Measurements from ENCODE around the gene TOP3A. TPM values are rescaled to one million over a fixed set of nuclear protein-coding genes. Genes with fewer than 3 reads are reported as not detected.

The TOP3A gene
- total RNA-seq, 1 donor from 2014 or later = 59.0 TPM

DNA sequence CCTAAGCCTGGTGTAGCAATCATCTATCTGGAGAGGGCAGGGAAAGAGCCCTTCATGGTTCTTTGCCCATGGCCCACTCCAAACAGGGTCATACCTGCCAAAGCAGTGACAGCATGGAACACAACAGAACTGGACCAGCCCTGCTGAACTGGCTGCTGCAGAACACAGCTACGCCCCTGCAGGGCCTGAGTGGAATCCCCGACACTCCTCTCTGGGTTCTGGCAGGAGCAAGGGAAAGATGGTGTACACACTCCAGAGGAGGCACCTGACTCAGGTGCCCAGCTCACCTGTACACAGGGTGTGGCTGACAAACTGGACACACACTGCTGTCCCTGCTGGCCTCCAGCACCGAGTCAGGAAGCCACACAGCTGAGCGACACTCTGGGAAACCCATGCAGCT lies 34.5 kb downstream of the TOP3A start:
- Mint-ChIP-seq H3K4me3 (no peak overlapping the region), H3K4me1 (no peaks in the 10 kb centered on the region), H3K27me3 (ENCODE audit: low read depth) (no peaks in the 10 kb centered on the region), H3K27ac (no peak overlapping the region), H3K36me3 (peaks cover 31% of the 10 kb centered on the region), H3K9me3 (no peaks in the 10 kb centered on the region)
- TF ChIP-seq, protein P1, sequence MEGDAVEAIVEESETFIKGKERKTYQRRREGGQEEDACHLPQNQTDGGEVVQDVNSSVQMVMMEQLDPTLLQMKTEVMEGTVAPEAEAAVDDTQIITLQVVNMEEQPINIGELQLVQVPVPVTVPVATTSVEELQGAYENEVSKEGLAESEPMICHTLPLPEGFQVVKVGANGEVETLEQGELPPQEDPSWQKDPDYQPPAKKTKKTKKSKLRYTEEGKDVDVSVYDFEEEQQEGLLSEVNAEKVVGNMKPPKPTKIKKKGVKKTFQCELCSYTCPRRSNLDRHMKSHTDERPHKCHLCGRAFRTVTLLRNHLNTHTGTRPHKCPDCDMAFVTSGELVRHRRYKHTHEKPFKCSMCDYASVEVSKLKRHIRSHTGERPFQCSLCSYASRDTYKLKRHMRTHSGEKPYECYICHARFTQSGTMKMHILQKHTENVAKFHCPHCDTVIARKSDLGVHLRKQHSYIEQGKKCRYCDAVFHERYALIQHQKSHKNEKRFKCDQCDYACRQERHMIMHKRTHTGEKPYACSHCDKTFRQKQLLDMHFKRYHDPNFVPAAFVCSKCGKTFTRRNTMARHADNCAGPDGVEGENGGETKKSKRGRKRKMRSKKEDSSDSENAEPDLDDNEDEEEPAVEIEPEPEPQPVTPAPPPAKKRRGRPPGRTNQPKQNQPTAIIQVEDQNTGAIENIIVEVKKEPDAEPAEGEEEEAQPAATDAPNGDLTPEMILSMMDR (IDR thresholded peaks at IDR 0.05; ENCODE audit: unreplicated experiment) = no peak
- DNase-seq (ENCODE audit: low spot score in 2 of 2, unreplicated experiment in 2 of 2) = no peak

DNA sequence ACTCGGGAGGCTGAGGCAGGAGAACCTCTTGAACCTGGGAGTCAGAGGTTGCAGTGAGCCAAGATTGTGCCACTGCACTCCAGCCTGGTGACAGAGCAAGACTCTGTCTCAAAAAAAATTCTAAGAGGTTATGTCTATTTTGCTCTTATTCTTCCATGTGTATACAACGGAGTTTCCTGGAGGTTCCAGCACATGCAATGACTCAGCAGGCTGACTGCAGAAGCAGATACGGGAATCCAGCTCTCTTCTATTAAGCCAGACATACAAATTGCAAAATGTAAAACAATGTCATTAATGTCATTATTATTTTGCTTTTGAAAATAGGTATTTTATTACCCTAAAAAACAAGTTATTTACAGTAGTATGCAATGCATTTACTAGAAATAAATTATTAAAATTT lies 35.9 kb downstream of the TOP3A start:
- no peaks in the 10 kb centered on the region for H3K4me1 Mint-ChIP-seq
- H3K4me3 Mint-ChIP-seq = no peak overlapping the region
- no peaks in the 10 kb centered on the region for H3K9me3 Mint-ChIP-seq
- no peaks in the 10 kb centered on the region for H3K27me3 Mint-ChIP-seq (ENCODE audit: low read depth)
- peaks cover 20% of the 10 kb centered on the region for H3K36me3 Mint-ChIP-seq
- no peak for DNase-seq (ENCODE audit: low spot score in 2 of 2, unreplicated experiment in 2 of 2)
- TF ChIP-seq, protein P1 (IDR thresholded peaks at IDR 0.05; ENCODE audit: unreplicated experiment) = no peak
- H3K27ac Mint-ChIP-seq = no peak overlapping the region

DNA sequence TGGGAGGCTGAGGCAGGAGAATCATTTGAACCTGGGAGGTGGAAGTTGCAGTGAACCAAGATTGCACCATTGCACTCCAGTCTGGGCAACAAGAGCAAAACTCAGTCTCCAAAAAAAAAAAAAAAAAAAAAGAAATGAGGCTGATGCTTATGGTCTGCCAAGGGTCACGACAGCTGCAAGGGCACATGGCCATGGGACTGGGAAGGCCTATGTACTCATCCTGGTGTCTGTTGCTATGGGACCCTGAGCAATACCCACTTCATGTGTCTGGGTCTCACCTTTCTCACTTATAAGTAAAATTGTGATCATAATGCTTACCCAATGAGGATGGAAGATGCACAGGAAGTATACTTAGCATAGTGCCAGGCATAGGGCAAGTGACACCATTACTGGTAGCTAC lies 37.7 kb downstream of the TOP3A start:
- TF ChIP-seq, protein P1 (IDR thresholded peaks at IDR 0.05; ENCODE audit: unreplicated experiment) = no peak
- H3K27me3 Mint-ChIP-seq (ENCODE audit: low read depth) = no peaks in the 10 kb centered on the region
- DNase-seq (ENCODE audit: low spot score in 2 of 2, unreplicated experiment in 2 of 2) = no peak
- no peaks in the 10 kb centered on the region for H3K4me1 Mint-ChIP-seq
- peaks cover 16% of the 10 kb centered on the region for H3K36me3 Mint-ChIP-seq
- no peak overlapping the region for H3K4me3 Mint-ChIP-seq
- no peaks in the 10 kb centered on the region for H3K9me3 Mint-ChIP-seq
- H3K27ac Mint-ChIP-seq = no peak overlapping the region

DNA sequence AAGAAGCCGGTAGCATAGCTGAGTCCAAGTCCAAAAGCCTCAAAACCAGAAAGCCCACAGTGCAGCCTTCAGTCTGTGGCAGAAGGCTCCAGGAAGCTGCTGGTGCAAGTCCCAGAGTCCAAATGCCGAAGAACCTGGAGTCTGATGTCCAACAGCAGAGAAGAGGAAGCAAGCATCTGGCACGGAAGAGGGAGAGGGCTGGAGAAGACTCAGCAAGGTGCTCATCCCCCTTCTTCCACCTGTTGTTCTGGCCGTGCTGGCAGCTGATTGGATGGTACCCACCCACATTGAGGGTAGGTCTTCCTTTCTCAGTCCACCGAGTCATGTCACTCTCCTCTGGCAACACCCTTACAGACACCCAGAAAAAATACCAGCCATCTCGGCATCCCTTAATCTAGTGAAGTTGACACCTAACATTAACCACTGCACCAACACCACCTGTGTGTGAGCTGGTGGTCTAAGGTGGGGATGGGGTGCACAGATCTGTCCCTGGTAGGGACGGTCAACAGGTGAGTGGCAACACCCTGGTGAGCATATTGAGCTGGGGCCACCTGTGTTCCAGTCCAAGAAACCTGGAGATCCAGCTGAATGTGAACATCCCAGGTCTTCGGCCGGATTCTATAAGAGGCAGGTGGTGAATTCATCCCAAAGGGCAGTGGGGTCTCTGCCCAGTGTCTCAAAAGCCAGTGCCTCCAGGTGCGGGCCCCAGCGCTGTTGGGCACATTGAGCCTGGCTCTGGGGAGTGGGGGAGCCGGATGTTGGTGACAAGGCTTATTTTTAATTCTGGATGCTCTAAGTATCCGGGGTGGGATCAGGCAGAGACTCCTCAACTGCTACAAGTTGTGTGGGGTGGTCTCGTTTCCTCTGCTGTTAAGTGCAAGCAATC lies 44.5 kb downstream of the TOP3A start:
- Mint-ChIP-seq H3K4me3 (no peak overlapping the region), H3K27ac (no peak overlapping the region), H3K36me3 (peaks cover 7% of the 10 kb centered on the region), H3K9me3 (no peaks in the 10 kb centered on the region), H3K4me1 (peaks cover 6% of the 10 kb centered on the region), H3K27me3 (ENCODE audit: low read depth) (no peaks in the 10 kb centered on the region)
- TF ChIP-seq, protein P1 (IDR thresholded peaks at IDR 0.05; ENCODE audit: unreplicated experiment) = no peak
- no peak for DNase-seq (ENCODE audit: low spot score in 2 of 2, unreplicated experiment in 2 of 2)

DNA sequence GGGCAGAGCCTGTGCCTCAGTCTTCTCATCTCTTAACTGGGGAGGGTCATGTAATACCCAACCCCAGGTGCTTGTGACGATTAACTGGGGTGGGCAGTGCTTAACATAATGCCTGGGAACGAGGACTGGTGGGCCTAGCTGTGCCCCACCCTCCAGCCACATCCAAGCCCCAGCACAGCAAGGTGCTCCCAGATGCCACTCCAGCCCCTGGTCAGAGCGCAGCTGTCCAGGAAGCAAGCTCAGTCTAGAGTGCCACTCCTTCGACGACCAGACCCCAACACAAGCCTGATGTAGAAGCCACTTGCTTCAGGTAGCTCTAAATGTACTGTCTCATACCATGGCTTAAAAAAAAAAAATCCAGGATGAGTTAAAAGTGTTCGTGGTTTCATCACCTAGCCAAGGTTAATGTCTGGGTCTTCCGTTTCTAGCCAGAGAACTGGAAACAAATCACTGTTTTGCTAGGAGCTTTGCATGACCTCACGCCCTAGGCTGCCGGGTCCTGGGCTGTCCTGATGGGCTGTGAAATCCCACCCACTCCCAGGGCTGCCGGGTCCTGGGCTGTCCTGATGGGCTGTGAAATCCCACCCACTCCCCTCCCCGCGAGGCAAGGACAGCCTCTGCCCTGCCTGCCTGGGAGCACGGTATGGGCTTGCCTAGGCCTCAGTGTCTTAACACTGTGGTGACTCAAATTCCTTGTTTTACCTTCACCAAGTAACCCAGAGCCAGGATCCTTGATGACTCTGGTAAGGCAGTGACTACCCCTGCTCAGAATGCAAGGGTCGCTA lies 46.7 kb downstream of the TOP3A start:
- no peaks in the 10 kb centered on the region for H3K9me3 Mint-ChIP-seq
- peak overlapping the region; percentile 43 for H3K27ac Mint-ChIP-seq
- TF ChIP-seq, protein P1 (IDR thresholded peaks at IDR 0.05; ENCODE audit: unreplicated experiment) = no peak
- H3K4me3 Mint-ChIP-seq = no peak overlapping the region
- peaks cover 10% of the 10 kb centered on the region for H3K36me3 Mint-ChIP-seq
- no peaks in the 10 kb centered on the region for H3K27me3 Mint-ChIP-seq (ENCODE audit: low read depth)
- H3K4me1 Mint-ChIP-seq = peaks cover 6% of the 10 kb centered on the region
- no peak for DNase-seq (ENCODE audit: low spot score in 2 of 2, unreplicated experiment in 2 of 2)

Measured in mesothelial cell of epicardium (in vitro differentiated cells).